Loucy (cell line): ENCODE results near the gene STIMATE.

Experiments used
- H2AFZ ChIP-seq: fragments of 200-600 bp; sonication (generic); 2 replicates; pipeline ENCODE4 v1.6.0; 2016; ENCODE audit warnings: antibody characterized with exemption, mild to moderate bottlenecking, low read length, moderate library complexity
- H3F3A ChIP-seq: fragments of 200-600 bp; 2 replicates; pipeline ENCODE4 v1.6.0; 2016; ENCODE audit warnings: antibody characterized with exemption, low read depth, mild to moderate bottlenecking
- H3K27me3 ChIP-seq: fragments of 200-600 bp; sonication (generic); 2 replicates; pipeline ENCODE4 v1.6.1; 2014; ENCODE audit warnings: low read length, mild to moderate bottlenecking; ENCODE audit not compliant: insufficient read depth, poor library complexity, severe bottlenecking
- H3K36me3 ChIP-seq: fragments of 200-600 bp; sonication (generic); 2 replicates; pipeline ENCODE4 v1.6.1; 2016; ENCODE audit warnings: low read length; ENCODE audit not compliant: insufficient read depth
- H3K4me1 ChIP-seq: fragments of 200-600 bp; sonication (generic); 2 replicates; pipeline ENCODE4 v1.5.1; 2014; ENCODE audit warnings: low read length, mild to moderate bottlenecking; ENCODE audit not compliant: insufficient read depth, poor library complexity, severe bottlenecking
- H3K4me2 ChIP-seq: fragments of 200-600 bp; sonication (generic); 2 replicates; pipeline ENCODE4 v1.6.0; 2014; ENCODE audit warnings: antibody characterized with exemption, low read length, low read depth, mild to moderate bottlenecking; ENCODE audit not compliant: poor library complexity, severe bottlenecking
- H3K4me3 ChIP-seq: fragments of 200-600 bp; sonication (generic); 2 replicates; pipeline ENCODE4 v1.5.1; 2014; ENCODE audit warnings: low read length, mild to moderate bottlenecking, mixed read lengths; ENCODE audit not compliant: poor library complexity, severe bottlenecking
- H3K79me2 ChIP-seq: fragments of 200-600 bp; sonication (generic); 2 replicates; pipeline ENCODE4 v1.6.1; 2014; ENCODE audit warnings: low read length; ENCODE audit not compliant: insufficient read depth
- H3K9ac ChIP-seq: fragments of 200-600 bp; sonication (generic); 2 replicates; pipeline ENCODE4 v1.6.0; 2014; ENCODE audit warnings: mild to moderate bottlenecking, low read depth, low read length, moderate library complexity; ENCODE audit not compliant: poor library complexity, severe bottlenecking
- H3K9me2 ChIP-seq: fragments of 200-600 bp; sonication (generic); replicated peaks from 2 replicates; pipeline ENCODE4 v1.6.1; 2016; ENCODE audit warnings: low read depth, low read length, mixed read lengths
- H3K9me3 ChIP-seq: fragments of 200-600 bp; sonication (generic); 2 replicates; pipeline ENCODE4 v1.6.1; 2014; ENCODE audit warnings: mild to moderate bottlenecking, antibody characterized with exemption, low read length, low read depth; ENCODE audit not compliant: insufficient read depth
- H4K20me1 ChIP-seq: fragments of 200-600 bp; sonication (generic); 2 replicates; pipeline ENCODE4 v1.6.0; 2014; ENCODE audit warnings: antibody characterized with exemption, low read length, mild to moderate bottlenecking; ENCODE audit not compliant: insufficient read depth, poor library complexity, severe bottlenecking
- EZH2phosphoT487 ChIP-seq: fragments of 200-600 bp; IDR thresholded peaks from 2 replicates; pipeline ENCODE4 v1.6.1; 2018; ENCODE audit warnings: antibody characterized with exemption, mild to moderate bottlenecking, moderate library complexity, borderline replicate concordance
- TF ChIP-seq, protein P1 (sequence below): fragments of 200-600 bp; sonication (generic); conservative IDR thresholded peaks from 2 replicates; pipeline ENCODE4 v1.5.1; 2014; ENCODE audit warnings: mild to moderate bottlenecking, antibody characterized with exemption, low read length

The STIMATE gene

GRCh38 chr3:52895418-52895817 lies 1.9 kb downstream of the STIMATE start:
- H3K27me3 ChIP-seq: no peaks in the 10 kb centered on the region
- peak overlapping the region; percentile 73 for H3K9ac ChIP-seq
- TF ChIP-seq, protein P1, sequence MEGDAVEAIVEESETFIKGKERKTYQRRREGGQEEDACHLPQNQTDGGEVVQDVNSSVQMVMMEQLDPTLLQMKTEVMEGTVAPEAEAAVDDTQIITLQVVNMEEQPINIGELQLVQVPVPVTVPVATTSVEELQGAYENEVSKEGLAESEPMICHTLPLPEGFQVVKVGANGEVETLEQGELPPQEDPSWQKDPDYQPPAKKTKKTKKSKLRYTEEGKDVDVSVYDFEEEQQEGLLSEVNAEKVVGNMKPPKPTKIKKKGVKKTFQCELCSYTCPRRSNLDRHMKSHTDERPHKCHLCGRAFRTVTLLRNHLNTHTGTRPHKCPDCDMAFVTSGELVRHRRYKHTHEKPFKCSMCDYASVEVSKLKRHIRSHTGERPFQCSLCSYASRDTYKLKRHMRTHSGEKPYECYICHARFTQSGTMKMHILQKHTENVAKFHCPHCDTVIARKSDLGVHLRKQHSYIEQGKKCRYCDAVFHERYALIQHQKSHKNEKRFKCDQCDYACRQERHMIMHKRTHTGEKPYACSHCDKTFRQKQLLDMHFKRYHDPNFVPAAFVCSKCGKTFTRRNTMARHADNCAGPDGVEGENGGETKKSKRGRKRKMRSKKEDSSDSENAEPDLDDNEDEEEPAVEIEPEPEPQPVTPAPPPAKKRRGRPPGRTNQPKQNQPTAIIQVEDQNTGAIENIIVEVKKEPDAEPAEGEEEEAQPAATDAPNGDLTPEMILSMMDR: no peak
- no peak for TF ChIP-seq EZH2phosphoT487
- H3K4me3 ChIP-seq: peak overlapping the region; percentile 83
- no peaks in the 10 kb centered on the region for H3F3A ChIP-seq
- H3K9me2 ChIP-seq: no peaks in the 10 kb centered on the region
- H3K4me2 ChIP-seq: peak overlapping the region; percentile 94
- H3K9me3 ChIP-seq: no peaks in the 10 kb centered on the region
- H4K20me1 ChIP-seq: peaks cover 18% of the 10 kb centered on the region
- H3K4me1 ChIP-seq: peaks cover 56% of the 10 kb centered on the region
- H2AFZ ChIP-seq: no peak overlapping the region
- peaks cover 44% of the 10 kb centered on the region for H3K79me2 ChIP-seq
- no peaks in the 10 kb centered on the region for H3K36me3 ChIP-seq

GRCh38 chr3:52894756-52895155 lies 2.6 kb downstream of the STIMATE start:
- peak overlapping the region; percentile 17 for H3K4me3 ChIP-seq
- H4K20me1 ChIP-seq: peaks cover 18% of the 10 kb centered on the region
- no peaks in the 10 kb centered on the region for H3K9me3 ChIP-seq
- no peaks in the 10 kb centered on the region for H3F3A ChIP-seq
- H3K27me3 ChIP-seq: no peaks in the 10 kb centered on the region
- peaks cover 59% of the 10 kb centered on the region for H3K4me1 ChIP-seq
- peaks cover 49% of the 10 kb centered on the region for H3K79me2 ChIP-seq
- H3K36me3 ChIP-seq: no peaks in the 10 kb centered on the region
- H3K4me2 ChIP-seq: peak overlapping the region; percentile 94
- no peak overlapping the region for H2AFZ ChIP-seq
- no peak for TF ChIP-seq EZH2phosphoT487
- TF ChIP-seq, protein P1: no peak
- peak overlapping the region; percentile 73 for H3K9ac ChIP-seq
- H3K9me2 ChIP-seq: no peaks in the 10 kb centered on the region

- Histone ChIP-seq H3K36me3 (no peaks in the 10 kb centered on the region), H3K79me2 (peaks cover 49% of the 10 kb centered on the region), H3K9me2 (no peaks in the 10 kb centered on the region), H3K9ac (no peak overlapping the region), H3K4me3 (no peak overlapping the region), H2AFZ (no peak overlapping the region), H3K27me3 (no peaks in the 10 kb centered on the region), H4K20me1 (peaks cover 18% of the 10 kb centered on the region), H3K4me1 (peaks cover 59% of the 10 kb centered on the region), H3F3A (no peaks in the 10 kb centered on the region), H3K9me3 (no peaks in the 10 kb centered on the region), H3K4me2 (peak overlapping the region; percentile 94)
- no peak for TF ChIP-seq EZH2phosphoT487
- TF ChIP-seq, protein P1: no peak
Observed at GRCh38 chr3:52893723-52894122, 3.6 kb downstream of the STIMATE start.
